HG02763 (cell line): Measurements from ENCODE around the gene KRABD2.
"Not testable (repeated sequence)": the region's sequence is repeated elsewhere in the genome, so short reads cannot be mapped to it uniquely, and the experiment has no call there.

Source experiments
- ATAC-seq: cut with Tn5 transposase; IDR thresholded peaks from one replicate; pipeline ENCODE4 v1.9.1; 2021; ENCODE audit warnings: mild to moderate bottlenecking, moderate library complexity; ENCODE audit not compliant: unreplicated experiment

KRABD2 gene

GRCh38 chr17:8393470-8394231 is 17.1 kb upstream of the KRABD2 start:
- no peak for ATAC-seq

- ATAC-seq: no peak
These were observed 16.4 kb upstream of the KRABD2 start for GRCh38 chr17:8392674-8393469.

- ATAC-seq: no peak
These were observed 15.8 kb upstream of the KRABD2 start for GRCh38 chr17:8392274-8392673.

GRCh38 chr17:8391711-8392110 is 15.2 kb upstream of the KRABD2 start:
- no peak for ATAC-seq

- ATAC-seq: no peak
These were observed 11.6 kb upstream of the KRABD2 start for GRCh38 chr17:8387914-8388651.

- no peak for ATAC-seq
These were observed 10.3 kb upstream of the KRABD2 start for GRCh38 chr17:8386841-8387240.

GRCh38 chr17:8384801-8385378 is 8.4 kb upstream of the KRABD2 start:
- ATAC-seq: no peak

GRCh38 chr17:8383143-8383822 is 6.8 kb upstream of the KRABD2 start, which contains the start of gene RPL26:
TSS of gene RPL26 (minus strand) at chr17:8383193. CDS start at chr17:8382310, 883 bp downstream.
- ATAC-seq: peak; percentile 90

- no peak for ATAC-seq
These were observed 6.3 kb upstream of the KRABD2 start for GRCh38 chr17:8382880-8383142.

- no peak for ATAC-seq
These were observed 5.8 kb upstream of the KRABD2 start for GRCh38 chr17:8382052-8382879.

GRCh38 chr17:8380049-8380448 is 3.5 kb upstream of the KRABD2 start:
- ATAC-seq: no peak

- not testable (repeated sequence) for ATAC-seq
These were observed 1.6 kb upstream of the KRABD2 start for GRCh38 chr17:8378117-8378516.

- no peak for ATAC-seq
These were observed 918 bp upstream of the KRABD2 start for GRCh38 chr17:8377422-8377821.

- peak; percentile 8 for ATAC-seq
These were observed 705 bp downstream of the KRABD2 start for GRCh38 chr17:8375738-8376259.

- not testable (repeated sequence) for ATAC-seq
These were observed 2.6 kb downstream of the KRABD2 start for GRCh38 chr17:8373856-8374255.

- no peak for ATAC-seq
These were observed 4.1 kb downstream of the KRABD2 start for GRCh38 chr17:8372422-8372821.

GRCh38 chr17:8371786-8372185 is 4.7 kb downstream of the KRABD2 start:
- no peak for ATAC-seq

GRCh38 chr17:8369944-8370343 is 6.6 kb downstream of the KRABD2 start:
- ATAC-seq: no peak

- no peak for ATAC-seq
These were observed 8.3 kb downstream of the KRABD2 start for GRCh38 chr17:8368193-8368592.

- no peak for ATAC-seq
These were observed 10.3 kb downstream of the KRABD2 start for GRCh38 chr17:8366231-8366630.
